Endothelial cell of umbilical vein (primary cell): ENCODE measurements around the gene RPS6KB1.

Experiments
- EZH2 ChIP-seq: IDR thresholded peaks from 2 replicates; pipeline ENCODE4 v1.6.1; 2012; ENCODE audit warnings: borderline replicate concordance, low read depth, mild to moderate bottlenecking, moderate library complexity, low read length, inconsistent platforms; ENCODE audit not compliant: severe bottlenecking
- POLR2A ChIP-seq: IDR thresholded peaks from 2 replicates; pipeline ENCODE4 v1.6.1; 2012; ENCODE audit warnings: low read depth, mild to moderate bottlenecking, control low read depth, low read length
- POLR2AphosphoS5 ChIP-seq: IDR thresholded peaks from 2 replicates; pipeline ENCODE4 v1.6.1; 2012; ENCODE audit warnings: low read depth, mild to moderate bottlenecking, control low read depth, low read length, moderate library complexity; ENCODE audit not compliant: insufficient read depth
- TF ChIP-seq, protein P1 (sequence below), 2 donors: IDR thresholded peaks; 1 replicate in 1 of 2; 2 replicates in 1 of 2; pipeline ENCODE4 v1.5.1; 2011; ENCODE audit warnings: low read length in 2 of 2, mild to moderate bottlenecking in 2 of 2, moderate library complexity in 2 of 2, control low read depth in 1 of 2, inconsistent platforms in 1 of 2, low read depth in 1 of 2; ENCODE audit not compliant: insufficient read depth in 1 of 2; ENCODE audit errors: extremely low read depth in 1 of 2
- TF ChIP-seq, protein P2 (sequence below): IDR thresholded peaks from 2 replicates; pipeline ENCODE4 v1.6.1; 2011; ENCODE audit not compliant: insufficient read depth, insufficient read length

GRCh38 chr17:59869941-59870218, 23.0 kb upstream of the RPS6KB1 start:
- TF ChIP-seq, protein P1, sequence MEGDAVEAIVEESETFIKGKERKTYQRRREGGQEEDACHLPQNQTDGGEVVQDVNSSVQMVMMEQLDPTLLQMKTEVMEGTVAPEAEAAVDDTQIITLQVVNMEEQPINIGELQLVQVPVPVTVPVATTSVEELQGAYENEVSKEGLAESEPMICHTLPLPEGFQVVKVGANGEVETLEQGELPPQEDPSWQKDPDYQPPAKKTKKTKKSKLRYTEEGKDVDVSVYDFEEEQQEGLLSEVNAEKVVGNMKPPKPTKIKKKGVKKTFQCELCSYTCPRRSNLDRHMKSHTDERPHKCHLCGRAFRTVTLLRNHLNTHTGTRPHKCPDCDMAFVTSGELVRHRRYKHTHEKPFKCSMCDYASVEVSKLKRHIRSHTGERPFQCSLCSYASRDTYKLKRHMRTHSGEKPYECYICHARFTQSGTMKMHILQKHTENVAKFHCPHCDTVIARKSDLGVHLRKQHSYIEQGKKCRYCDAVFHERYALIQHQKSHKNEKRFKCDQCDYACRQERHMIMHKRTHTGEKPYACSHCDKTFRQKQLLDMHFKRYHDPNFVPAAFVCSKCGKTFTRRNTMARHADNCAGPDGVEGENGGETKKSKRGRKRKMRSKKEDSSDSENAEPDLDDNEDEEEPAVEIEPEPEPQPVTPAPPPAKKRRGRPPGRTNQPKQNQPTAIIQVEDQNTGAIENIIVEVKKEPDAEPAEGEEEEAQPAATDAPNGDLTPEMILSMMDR (IDR thresholded peaks at IDR 0.05; ENCODE audit: extremely low read depth in 1 of 2, insufficient read depth in 1 of 2, low read depth in 1 of 2, low read length in 2 of 2), result no peak
- TF ChIP-seq POLR2AphosphoS5, result no peak
- TF ChIP-seq POLR2A, result no peak
- TF ChIP-seq, protein P2, sequence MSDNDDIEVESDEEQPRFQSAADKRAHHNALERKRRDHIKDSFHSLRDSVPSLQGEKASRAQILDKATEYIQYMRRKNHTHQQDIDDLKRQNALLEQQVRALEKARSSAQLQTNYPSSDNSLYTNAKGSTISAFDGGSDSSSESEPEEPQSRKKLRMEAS, result no peak
- TF ChIP-seq EZH2, result no peak
